ENCODE measurements around the gene RFLNA. TPM values are rescaled to one million over a fixed set of nuclear protein-coding genes. Genes with fewer than 3 reads are reported as not detected.

RFLNA gene
- total RNA-seq, 4 donors from 2014 or later, result 0.15 to 1.1 (median 0.23) TPM

- peak overlapping the region; percentile 93 to 98 (median 97) for H3K27ac ChIP-seq
These were observed 67.1 kb downstream of the RFLNA start for GRCh38 chr12:124361996-124362395.

GRCh38 chr12:124363353-124363965, 68.6 kb downstream of the RFLNA start:
- in situ Hi-C loops (cut with MboI; ENCODE audit: low sequenced_read_pairs in 4 of 4), result loop anchor here in 3 of 4 donors (25.0 kb wide), 2 partner anchors 99 to 399 kb away; no protein-coding TSS in a partner anchor
- Histone ChIP-seq H3K4me1 (peaks cover 89 to 97% of the 10 kb centered on the region in 2 donors), H3K36me3 (no peaks in the 10 kb centered on the region)

More at GRCh38 chr12:124361996-124362395, 67.1 kb downstream of the RFLNA start:
- H3K36me3 ChIP-seq, result no peaks in the 10 kb centered on the region
- H3K27me3 ChIP-seq, result no peaks in the 10 kb centered on the region
- TF ChIP-seq POLR2A (IDR thresholded peaks at IDR 0.05) (no peak), CTCF (IDR thresholded peaks at IDR 0.05 in 4 of 5, conservative IDR thresholded peaks at IDR 0.05 in 1 of 5) (no peak)
- H3K4me3 ChIP-seq, result no peak overlapping the region
- ATAC-seq (no peak), DNase-seq (no peak)
- in situ Hi-C loops (cut with MboI; ENCODE audit: low sequenced_read_pairs in 4 of 4) (loop anchor here in 3 of 4 donors (25.0 kb wide), 2 partner anchors 100 to 400 kb away; no protein-coding TSS in a partner anchor), intact Hi-C loops (cut with DNase I; ENCODE audit: low total_unique reads) (no loop called here)
- H3K4me1 ChIP-seq, result peaks cover 78 to 86% of the 10 kb centered on the region in 2 donors
- H3K9me3 ChIP-seq, result no peaks in the 10 kb centered on the region

GRCh38 chr12:124364543-124364942, 69.7 kb downstream of the RFLNA start:
- DNase-seq (no peak), ATAC-seq (no peak)
- Histone ChIP-seq H3K27ac (peak overlapping the region; percentile 93 to 98 (median 97)), H3K27me3 (no peaks in the 10 kb centered on the region), H3K4me3 (no peak overlapping the region), H3K36me3 (no peaks in the 10 kb centered on the region), H3K9me3 (no peaks in the 10 kb centered on the region), H3K4me1 (peaks cover 86 to 94% of the 10 kb centered on the region in 2 donors)
- in situ Hi-C loops (cut with MboI; ENCODE audit: low sequenced_read_pairs in 4 of 4), result loop anchor here in 3 of 4 donors (25.0 kb wide), 2 partner anchors 98 to 398 kb away; no protein-coding TSS in a partner anchor
- intact Hi-C loops (cut with DNase I; ENCODE audit: low total_unique reads), result no loop called here
- no peak for TF ChIP-seq CTCF (IDR thresholded peaks at IDR 0.05 in 4 of 5, conservative IDR thresholded peaks at IDR 0.05 in 1 of 5)
- no peak for TF ChIP-seq POLR2A (IDR thresholded peaks at IDR 0.05)

More at GRCh38 chr12:124363353-124363965, 68.6 kb downstream of the RFLNA start:
- Histone ChIP-seq H3K4me3 (no peak overlapping the region), H3K9me3 (no peaks in the 10 kb centered on the region), H3K27me3 (no peaks in the 10 kb centered on the region), H3K27ac (peak overlapping the region; percentile 93 to 98 (median 97))
- ATAC-seq (no peak), DNase-seq (no peak)
- intact Hi-C loops (cut with DNase I; ENCODE audit: low total_unique reads), result no loop called here
- TF ChIP-seq CTCF (IDR thresholded peaks at IDR 0.05 in 4 of 5, conservative IDR thresholded peaks at IDR 0.05 in 1 of 5), result no peak
- no peak for TF ChIP-seq POLR2A (IDR thresholded peaks at IDR 0.05)

Small RNAs within 50 kb of the gene (microRNA-seq; reads per million reads assigned to microRNA genes)
- gene MIR6880 (ENCODE audit: borderline replicate concordance in 2 of 2), result 0 to 0.85 reads per million in 2 donors
